Astrocyte of the cerebellum (primary cell): Measurements from ENCODE around the gene CCDC192.

ENCODE experiments used
- DNase-seq: peaks from one replicate; pipeline ENCODE4 v3.0.0-alpha.2; 2011; ENCODE audit warnings: low read depth
- H3K4me3 ChIP-seq: 2 replicates; pipeline ENCODE4 v1.5.1; 2011; ENCODE audit warnings: mild to moderate bottlenecking, low read depth, low read length, moderate library complexity
- CTCF ChIP-seq: IDR thresholded peaks from 2 replicates; pipeline ENCODE4 v1.5.1; 2012; ENCODE audit warnings: low read length, low read depth, moderate library complexity, mild to moderate bottlenecking; ENCODE audit errors: missing control alignments
- in situ Hi-C: cut with HindIII; loops from 2 replicates; pipeline ENCODE4 v1.10.0; 2017; ENCODE audit warnings: low sequenced_read_pairs

CCDC192 gene

GRCh38 chr5:127702926-127703561 is at the start of gene CCDC192:
Gene CCDC192 (plus strand): TSS chr5:127703391. CDS start chr5:127703446, 55 bp downstream.
- H3K4me3 ChIP-seq = no peak within 1 kb of the TSS
- DNase-seq = no peak
- in situ Hi-C loops = no loop called here
- no peak for TF ChIP-seq CTCF

DNA sequence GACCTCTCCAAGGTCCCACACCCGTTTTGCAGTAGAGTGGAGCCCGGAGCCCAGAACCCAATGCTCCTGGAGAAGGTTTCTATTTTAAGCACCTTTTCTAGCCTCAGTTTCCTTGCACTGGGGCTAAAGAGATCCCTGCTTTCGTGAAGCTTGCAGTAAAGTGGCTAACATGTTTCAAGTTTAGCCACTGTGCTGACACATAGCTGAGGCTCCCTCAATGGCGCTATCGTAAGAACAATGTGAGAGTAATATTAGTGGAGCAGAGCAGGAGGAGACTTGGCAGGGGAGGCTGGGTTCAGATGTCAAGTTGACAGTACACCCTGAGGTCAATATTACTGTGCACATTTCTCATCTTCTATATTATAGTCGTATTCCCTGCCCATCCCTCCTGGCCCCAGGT is 46.4 kb upstream of the CCDC192 start:
- no peak for TF ChIP-seq CTCF
- in situ Hi-C loops = no loop called here
- no peak for DNase-seq
- H3K4me3 ChIP-seq = no peak overlapping the region

- no peak for TF ChIP-seq CTCF
- no peak overlapping the region for H3K4me3 ChIP-seq
- no peak for DNase-seq
- in situ Hi-C loops = no loop called here
Observed at GRCh38 chr5:127660047-127660733, 43.0 kb upstream of the CCDC192 start.

DNA sequence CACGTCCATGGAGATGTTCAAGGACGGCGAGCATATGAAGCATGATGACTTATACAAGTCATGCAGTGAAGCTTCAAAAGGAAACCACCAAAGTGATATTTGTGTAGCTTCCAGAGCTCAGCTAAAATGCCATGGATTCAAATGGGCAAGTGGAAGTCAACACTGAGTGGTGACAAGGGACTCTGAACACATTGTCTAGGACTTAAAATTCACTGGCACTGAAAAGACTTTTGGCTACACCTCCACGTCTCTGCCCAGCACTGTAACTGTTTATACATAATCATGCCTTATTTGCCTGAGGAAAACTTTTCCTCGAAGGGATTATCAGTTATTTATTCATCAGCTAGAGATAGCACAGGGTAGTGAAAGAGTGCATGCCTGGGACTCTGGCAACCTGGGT is 39.1 kb upstream of the CCDC192 start:
- in situ Hi-C loops = no loop called here
- TF ChIP-seq CTCF = no peak

DNA sequence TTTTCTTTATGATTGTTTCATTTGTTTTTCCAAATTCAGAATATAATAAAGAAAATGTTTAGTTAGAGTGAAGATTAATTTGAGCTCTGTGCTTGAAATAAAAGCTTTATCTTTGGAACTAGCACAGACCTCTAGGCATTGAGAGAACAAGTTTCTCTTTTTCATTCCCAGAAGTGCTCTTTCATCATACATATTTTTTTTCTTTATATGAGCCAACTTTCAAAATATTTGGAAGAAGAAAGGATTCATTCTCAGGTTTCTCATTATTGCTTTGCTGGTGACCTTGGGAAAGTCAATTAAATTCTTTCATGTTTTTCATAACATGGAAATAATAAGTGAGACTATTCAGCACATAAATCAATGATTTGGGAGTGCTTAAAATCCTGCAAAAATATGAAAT is 37.5 kb upstream of the CCDC192 start:
- TF ChIP-seq CTCF = no peak
- in situ Hi-C loops = no loop called here
- no peak for DNase-seq
- H3K4me3 ChIP-seq = no peak overlapping the region

More for the DNA sequence above, 39.1 kb upstream of the CCDC192 start:
- no peak for DNase-seq
- no peak overlapping the region for H3K4me3 ChIP-seq

- in situ Hi-C loops = no loop called here
- no peak overlapping the region for H3K4me3 ChIP-seq
- no peak for TF ChIP-seq CTCF
- no peak for DNase-seq
Observed at GRCh38 chr5:127666043-127666716, 37.0 kb upstream of the CCDC192 start.
